ENCODE measurements around the gene PEDS1.
"Not testable (repeated sequence)": the region's sequence is repeated elsewhere in the genome, so short reads cannot be mapped to it uniquely, and the experiment has no call there.

The PEDS1 gene

DNA sequence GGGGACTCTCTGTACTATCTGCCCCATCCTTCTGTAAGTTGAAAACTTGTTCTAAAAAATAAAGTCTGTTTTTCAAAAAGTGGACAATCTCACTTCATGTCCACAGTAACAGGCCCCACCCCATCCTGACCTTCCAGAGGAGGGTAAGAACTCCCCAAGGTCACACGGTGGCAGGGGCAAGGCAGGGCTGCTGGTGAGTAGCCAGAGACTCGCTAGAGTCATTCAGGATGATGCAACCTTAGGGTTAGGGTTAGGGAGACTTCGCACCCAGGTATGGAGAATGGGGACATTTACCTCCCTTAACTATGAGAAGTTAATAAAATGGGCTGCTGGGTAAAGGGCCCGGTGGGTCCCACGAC is 15.4 kb downstream of the PEDS1 start:
- H3K27ac ChIP-seq: peak overlapping the region; percentile 69
- DNase-seq (ENCODE audit: low read depth, low spot score): no peak

DNA sequence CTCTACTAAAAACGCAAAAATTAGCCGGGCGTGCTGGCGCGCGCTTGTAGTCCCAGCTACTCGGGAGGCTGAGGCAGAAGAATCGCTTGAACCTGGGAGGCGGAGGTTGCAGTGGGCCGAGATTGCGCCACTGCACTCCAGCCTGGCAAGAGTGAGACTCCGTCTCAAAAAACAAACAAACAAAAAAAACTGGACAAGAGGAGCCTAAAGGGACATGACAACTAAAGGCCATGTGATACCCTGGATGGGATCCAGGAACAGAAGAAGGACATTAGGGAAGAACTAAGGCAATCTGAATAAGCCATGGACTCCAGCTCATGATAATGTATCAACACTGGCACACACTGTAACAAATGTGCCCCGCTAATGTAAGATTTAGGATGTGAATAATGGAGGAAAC is 15.8 kb downstream of the PEDS1 start:
- H3K27ac ChIP-seq: peak overlapping the region; percentile 69
- not testable (repeated sequence) for DNase-seq (ENCODE audit: low read depth, low spot score)

DNA sequence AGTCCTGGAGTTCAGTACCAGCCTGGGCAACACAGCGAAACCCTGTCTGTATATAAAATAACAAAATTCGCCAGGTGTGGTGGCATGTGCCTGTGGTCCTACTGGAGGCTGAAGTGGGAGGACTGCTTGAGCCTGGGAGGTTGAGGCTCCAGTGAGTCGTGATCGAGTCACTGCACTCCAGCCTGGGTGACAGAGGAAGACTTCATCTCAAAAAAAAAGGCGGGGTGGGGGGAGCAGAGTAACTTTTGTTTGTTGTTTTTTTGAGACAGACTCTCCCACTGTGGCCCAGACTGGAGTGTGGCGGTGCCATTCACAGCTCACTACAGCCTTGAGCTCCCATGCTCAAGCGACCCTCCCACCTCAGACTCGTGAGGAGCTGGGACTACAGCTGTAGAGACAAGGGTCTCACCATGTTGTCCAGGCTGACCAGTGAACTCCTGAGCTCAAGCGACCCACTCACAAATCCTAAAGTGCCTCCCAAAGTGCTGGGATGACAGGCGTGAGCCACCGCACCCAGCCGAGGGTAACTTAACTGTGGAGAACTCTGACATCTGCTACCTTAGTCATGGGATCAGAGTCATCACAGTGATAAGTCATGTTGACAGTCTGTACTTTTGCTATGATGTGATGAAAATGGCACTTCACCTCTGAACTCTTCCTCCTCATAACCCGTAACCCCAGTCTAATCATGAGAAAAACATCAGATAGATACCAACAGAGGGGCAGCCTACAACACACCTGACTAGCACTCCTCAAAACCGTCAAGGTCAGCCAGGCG is 16.5 kb downstream of the PEDS1 start:
- H3K27ac ChIP-seq: peak overlapping the region; percentile 69

DNA sequence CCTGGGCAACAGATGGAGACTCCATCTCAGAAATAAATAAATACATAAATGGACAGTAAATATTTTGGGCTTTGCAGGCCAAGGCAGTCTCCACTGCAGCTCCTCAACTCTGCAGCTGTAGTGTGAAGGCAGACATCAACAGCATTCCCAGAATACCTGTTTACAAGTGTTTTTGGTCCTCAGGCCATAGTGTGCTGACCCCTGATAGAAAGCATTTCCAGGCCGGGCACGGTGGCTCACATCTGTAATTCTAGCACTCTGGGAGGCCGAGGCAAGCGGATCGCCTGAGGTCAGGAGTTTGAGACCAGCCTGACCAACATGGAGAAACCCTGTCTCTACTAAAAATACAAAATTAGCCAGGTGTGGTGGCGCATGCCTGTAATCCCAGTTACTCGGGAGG is 18.4 kb downstream of the PEDS1 start:
- not testable (repeated sequence) for DNase-seq (ENCODE audit: low read depth, low spot score); H3K27ac ChIP-seq

More for the DNA sequence above, 16.5 kb downstream of the PEDS1 start:
- DNase-seq (ENCODE audit: low read depth, low spot score): no peak

DNA sequence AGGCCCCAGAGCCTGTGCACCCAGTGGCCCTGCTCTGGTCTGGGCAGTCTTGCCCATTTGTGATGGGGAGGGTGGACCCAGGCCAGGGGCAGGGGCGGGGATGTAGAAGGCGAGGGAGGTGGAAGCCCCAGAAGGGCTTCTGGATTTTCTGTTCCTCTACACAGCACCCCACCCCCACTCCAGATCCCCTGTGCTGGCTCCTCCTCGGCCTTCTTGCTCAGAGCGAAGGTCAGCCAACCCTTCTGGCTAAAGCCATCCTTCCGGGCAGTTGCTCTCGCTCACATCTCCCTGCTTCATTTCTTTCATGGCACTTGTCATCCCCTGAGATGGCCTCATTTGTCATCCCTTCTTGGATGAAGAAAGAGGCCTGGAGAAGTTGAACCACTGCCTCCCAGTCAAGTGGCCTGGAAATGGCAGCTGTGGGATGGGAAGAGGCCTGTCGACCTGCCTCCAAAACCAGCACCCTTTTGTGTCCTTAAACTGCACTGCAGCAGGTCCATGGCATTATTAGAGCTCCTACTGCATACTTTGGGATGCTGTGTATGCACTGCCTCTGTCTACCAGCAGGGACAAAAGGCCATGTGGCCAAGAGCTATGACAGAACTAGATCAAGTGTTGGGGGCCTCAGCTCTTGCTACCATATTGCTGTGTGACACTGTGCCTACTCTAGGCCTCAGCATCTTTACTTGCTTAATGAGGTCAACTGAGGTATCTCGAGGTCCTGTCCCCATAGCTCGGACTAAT is 19.9 kb downstream of the PEDS1 start:
- H3K27ac ChIP-seq: no peak overlapping the region
- DNase-seq (ENCODE audit: low read depth, low spot score): no peak

- DNase-seq (ENCODE audit: low read depth, low spot score): no peak
- H3K27ac ChIP-seq: no peak overlapping the region
These were observed 20.5 kb downstream of the PEDS1 start for GRCh38 chr20:50133041-50133440.

DNA sequence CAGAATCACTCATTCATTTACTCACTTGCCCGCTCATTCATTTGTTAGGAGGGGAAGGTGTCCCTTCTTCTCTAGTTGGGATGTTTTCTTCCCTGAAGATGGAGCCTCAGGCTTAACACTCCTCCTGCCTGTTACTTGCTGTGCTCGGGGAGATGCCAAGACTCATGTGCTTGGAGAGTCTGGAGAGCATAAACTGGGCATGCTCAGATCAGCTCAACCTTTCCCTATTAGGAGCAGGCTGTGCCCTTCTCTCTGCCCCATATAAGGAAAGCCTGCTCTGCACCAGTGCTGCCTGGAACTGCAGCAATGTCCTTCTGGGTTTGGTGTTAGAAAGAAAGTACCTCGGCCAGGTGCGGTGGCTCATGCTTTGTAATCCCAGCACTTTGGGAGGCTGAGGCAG is 22.5 kb downstream of the PEDS1 start:
- H3K27ac ChIP-seq: no peak overlapping the region
- DNase-seq (ENCODE audit: low read depth, low spot score): no peak

- H3K27ac ChIP-seq: no peak overlapping the region
- no peak for DNase-seq (ENCODE audit: low read depth, low spot score)
These were observed 23.2 kb downstream of the PEDS1 start for GRCh38 chr20:50130356-50130723.

DNA sequence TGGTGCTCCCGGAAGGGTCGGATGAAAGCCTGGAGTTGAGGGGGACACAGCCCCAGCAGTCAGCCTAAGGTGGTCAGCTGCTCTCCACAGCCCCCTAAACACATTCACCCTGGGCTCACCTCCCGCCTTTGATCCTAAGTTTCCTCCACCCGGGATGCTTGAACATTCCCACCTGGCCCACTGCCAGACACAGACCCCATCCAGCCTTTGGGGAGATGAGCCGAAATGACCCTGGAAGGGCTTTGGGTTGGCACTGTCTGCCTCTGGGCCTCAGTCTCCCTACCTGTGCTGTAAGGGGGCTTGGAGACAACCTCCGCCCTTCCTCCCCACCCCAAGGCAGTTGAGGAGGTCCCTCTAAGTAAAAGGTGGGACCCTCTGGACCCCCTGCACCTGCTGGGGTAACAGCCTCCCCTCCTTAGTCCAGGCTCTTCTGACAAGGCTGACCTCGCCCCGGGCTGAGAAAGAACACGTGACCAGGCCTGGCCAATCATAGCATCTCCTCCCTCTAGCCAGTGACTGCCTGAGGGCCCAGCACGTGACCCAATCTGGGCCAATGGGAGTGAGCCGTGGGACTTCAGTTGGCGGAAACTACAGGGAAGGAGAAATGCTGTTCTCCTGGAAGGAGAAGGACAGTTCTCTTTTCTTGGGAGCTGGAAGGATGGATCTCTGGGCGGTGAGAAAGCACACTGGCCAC is 23.7 kb downstream of the PEDS1 start:
- DNase-seq (ENCODE audit: low read depth, low spot score): no peak
- no peak overlapping the region for H3K27ac ChIP-seq

- H3K27ac ChIP-seq: no peak overlapping the region
- no peak for DNase-seq (ENCODE audit: low read depth, low spot score)
These were observed 25.0 kb downstream of the PEDS1 start for GRCh38 chr20:50128520-50128905.

GRCh38 chr20:50127587-50128519 is 25.7 kb downstream of the PEDS1 start:
- no peak overlapping the region for H3K27ac ChIP-seq
- DNase-seq (ENCODE audit: low read depth, low spot score): no peak

DNA sequence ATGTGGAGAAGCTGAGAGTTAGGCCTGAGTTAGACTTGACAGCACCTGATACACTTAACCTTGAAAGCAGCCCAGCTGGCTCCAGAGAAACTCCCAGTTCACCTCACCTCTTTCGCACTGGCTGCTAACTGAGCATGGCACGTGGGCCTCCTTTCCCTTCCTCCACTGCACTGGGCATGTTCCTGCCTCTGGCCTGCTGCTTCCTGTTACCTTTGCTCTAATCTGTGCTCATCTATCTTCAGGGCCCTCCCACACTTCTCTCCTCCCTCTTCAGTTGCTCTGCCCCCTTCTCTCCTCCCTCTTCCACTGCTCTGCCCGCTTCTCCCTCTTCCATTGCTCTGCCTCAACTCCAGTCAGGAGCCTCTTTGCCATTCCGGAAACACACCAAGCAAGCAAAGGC is 26.9 kb downstream of the PEDS1 start:
- DNase-seq (ENCODE audit: low read depth, low spot score): no peak
- H3K27ac ChIP-seq: no peak overlapping the region

DNA sequence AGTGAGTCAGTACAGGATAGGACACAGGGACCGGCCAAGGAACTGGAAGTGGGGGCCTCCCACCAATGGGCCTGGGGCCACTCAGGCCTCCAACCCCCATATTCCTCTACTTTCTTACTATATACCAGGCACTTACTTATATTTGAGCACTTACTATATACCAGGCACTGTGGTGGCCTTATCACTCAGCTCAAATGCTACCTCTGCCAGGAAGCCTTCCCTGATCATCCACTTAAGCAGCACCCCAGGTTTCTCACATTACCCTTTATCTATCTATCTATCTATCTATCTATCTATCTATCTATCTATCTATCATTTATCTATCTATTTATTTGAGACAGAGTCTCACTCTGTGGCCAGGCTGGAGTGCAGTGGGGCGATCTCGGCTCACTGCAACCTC is 28.2 kb downstream of the PEDS1 start:
- H3K27ac ChIP-seq: no peak overlapping the region
- DNase-seq (ENCODE audit: low read depth, low spot score): no peak

GRCh38 chr20:50124496-50124895 is 29.0 kb downstream of the PEDS1 start:
- no peak for DNase-seq (ENCODE audit: low read depth, low spot score)

DNA sequence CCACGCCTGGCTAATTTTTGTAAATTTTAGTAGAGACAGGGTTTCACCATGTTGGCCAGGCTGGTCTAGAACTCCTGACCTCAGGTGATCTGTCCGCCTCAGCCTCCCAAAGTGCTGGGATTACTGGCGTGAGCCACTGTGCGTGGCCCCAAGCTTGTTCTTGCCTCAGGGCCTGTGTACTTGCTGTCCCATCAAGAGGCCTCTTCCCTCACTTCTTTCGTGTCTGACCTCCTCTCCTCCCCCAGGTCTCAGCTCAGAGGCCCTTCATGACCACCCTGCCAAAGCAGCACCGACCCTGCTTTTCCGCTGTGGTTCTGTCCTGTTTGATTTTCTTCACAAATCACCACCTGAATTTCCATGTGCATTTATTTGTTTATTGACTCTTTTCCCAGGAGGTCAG is 30.1 kb downstream of the PEDS1 start:
- no peak overlapping the region for H3K27ac ChIP-seq
- DNase-seq (ENCODE audit: low read depth, low spot score): no peak

More at GRCh38 chr20:50124496-50124895, 29.0 kb downstream of the PEDS1 start:
- H3K27ac ChIP-seq: no peak overlapping the region

- no peak overlapping the region for H3K27ac ChIP-seq
- no peak for DNase-seq (ENCODE audit: low read depth, low spot score)
These were observed 30.8 kb downstream of the PEDS1 start for GRCh38 chr20:50122763-50123162.

GRCh38 chr20:50121858-50122271 is 31.7 kb downstream of the PEDS1 start:
- DNase-seq (ENCODE audit: low read depth, low spot score): no peak
- H3K27ac ChIP-seq: no peak overlapping the region

DNA sequence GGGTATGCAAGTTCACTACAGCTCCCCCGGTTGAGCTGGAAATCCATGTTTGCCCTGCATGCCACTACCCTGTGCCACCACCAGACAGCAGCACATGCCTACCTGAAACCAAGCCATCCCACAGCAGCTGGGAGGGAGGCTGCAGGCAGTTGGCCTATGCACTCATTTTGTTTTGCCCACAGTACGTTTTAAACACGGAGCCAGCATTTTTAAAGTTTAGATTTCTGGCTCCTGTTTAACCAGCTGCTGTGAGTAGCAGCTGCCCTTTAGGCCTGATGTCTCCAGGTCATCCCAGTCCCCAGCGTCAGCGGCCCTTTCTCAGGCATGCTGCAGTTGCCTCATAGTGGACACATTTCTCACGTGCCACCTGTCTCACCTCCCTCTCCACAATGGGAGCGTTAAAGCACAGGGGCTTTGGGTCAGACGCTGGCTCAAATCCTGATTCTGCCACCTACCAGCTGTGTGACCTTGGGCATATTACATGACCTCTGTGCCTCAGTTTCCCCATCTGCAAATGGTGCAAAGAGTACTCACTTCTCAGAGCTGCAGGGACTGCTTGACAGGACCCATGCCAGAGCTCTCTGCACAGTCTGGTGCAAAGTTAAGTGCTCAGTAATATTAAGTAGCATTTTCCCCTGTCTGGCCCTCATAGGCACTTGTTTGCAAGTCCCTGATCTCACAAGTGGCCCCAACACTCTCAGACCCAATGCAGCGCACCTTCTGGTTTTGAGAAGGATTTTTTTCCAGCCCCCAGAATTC is 32.4 kb downstream of the PEDS1 start:
- no peak overlapping the region for H3K27ac ChIP-seq
- DNase-seq (ENCODE audit: low read depth, low spot score): no peak

GRCh38 chr20:50118203-50118602 is 35.3 kb downstream of the PEDS1 start:
- no peak for DNase-seq (ENCODE audit: low read depth, low spot score)
- H3K27ac ChIP-seq: no peak overlapping the region
